Measurements from ENCODE around the gene COX7B. TPM values are rescaled to one million over a fixed set of nuclear protein-coding genes. Genes with fewer than 3 reads are reported as not detected.
A peak's percentile ranks its signal among the peaks of the same experiment; 100 is the strongest.

Gene COX7B
- total and polyA plus RNA-seq, 10 of the 15 experiments (the other 5 are each of a cell fraction or from before 2014, with no cell fraction given): 331 to 2,070 (median 987) TPM

GRCh38 chrX:77894921-77895886 is 4.1 kb upstream of the COX7B start, which contains the start of gene MAGT1:
Gene MAGT1, minus strand, starts transcription at chrX:77895435. Its CDS starts 25 bp downstream, at chrX:77895410.
- Histone ChIP-seq H4K20me1 (ENCODE audit: control insufficient read depth, insufficient read depth) (no peaks in the 10 kb centered on the region; the same call in 1 of the 2 replicates), H3K36me3 (ENCODE audit: control insufficient read depth in 2 of 2, insufficient read depth in 2 of 2, low read length in 1 of 2) (no peaks in the 10 kb centered on the region), H3K27me3 (replicated peaks in 1 of 2; ENCODE audit: control insufficient read depth in 2 of 2, insufficient read depth in 2 of 2, low read length in 1 of 2) (no peaks in the 10 kb centered on the region), H3K79me2 (ENCODE audit: control insufficient read depth, insufficient read depth, low read length) (peaks cover 50% of the 10 kb centered on the region), H3K27ac (ENCODE audit: control insufficient read depth, insufficient read depth) (peak within 1 kb of the TSS; percentile 83), H3K4me2 (ENCODE audit: control insufficient read depth, insufficient read depth) (peak within 1 kb of the TSS; percentile 42; the same call in 1 of the 2 replicates), H3K4me3 (peak within 1 kb of the TSS; percentile 85), H2AFZ (ENCODE audit: control insufficient read depth, low read depth, low read length) (peak within 1 kb of the TSS; percentile 61), H3K4me1 (ENCODE audit: control insufficient read depth, insufficient read depth, low read length) (no peaks in the 10 kb centered on the region), H3K9ac (ENCODE audit: control insufficient read depth, insufficient read depth, low read length) (peak within 1 kb of the TSS; percentile 78), H3K9me3 (replicated peaks; ENCODE audit: control insufficient read depth, insufficient read depth, low read length) (no peaks in the 10 kb centered on the region; the same call in 2 of the 3 replicates)
- intact Hi-C loops (cut with micrococcal nuclease; ENCODE audit: unreplicated experiment): loop anchor here (5.0 kb wide), 3 partner anchors 113 to 1748 kb away; partner anchors contain the start of gene PGK1
- BruUV-seq (replicated peaks): TSS peak; percentile 77
- FAIRE-seq (peak; percentile 90), ATAC-seq (peak; percentile 92), DNase-seq (ENCODE audit: low read depth, low spot score) (peak; percentile 90)
- RAD21 ChIA-PET (ENCODE audit: unreplicated experiment): interaction anchor here (1.1 to 1.3 kb wide), 2 partner anchors 130 to 1029 kb away, joined by 4 to 5 read pairs; no protein-coding TSS in a partner anchor
- in situ Hi-C loops (cut with MboI): loop anchor here (5.0 kb wide), 1 partner anchor 207 kb away; the partner anchor contains the start of gene PGK1
- SMC1A ChIA-PET (ENCODE audit: uncharacterized antibody, unreplicated experiment): interaction anchor here (0.6 to 2.0 kb wide), 4 partner anchors 18 to 130 kb away, joined by 3 to 5 read pairs (median 4); no protein-coding TSS in a partner anchor
- 25% methylated on average over 49 of the region's 49 CpGs for WGBS (ENCODE audit: insufficient coverage, insufficient replicate concordance, low lambda C conversion rate, missing lambda C conversion rate)
- POLR2A ChIA-PET: interaction anchor here (0.6 to 1.8 kb wide), 3 partner anchors 22 to 202 kb away, joined by 3 to 9 read pairs (median 3); no protein-coding TSS in a partner anchor
- CTCF ChIA-PET: interaction anchor here (0.8 to 2.3 kb wide), 5 partner anchors 9 to 197 kb away, joined by 3 to 11 read pairs (median 4); partner anchors contain the start of gene ATP7A
- no peak for TF ChIP-seq ZNF592 (IDR thresholded peaks at IDR 0.05)
- TF ChIP-seq POLR2A (IDR thresholded peaks at IDR 0.05; ENCODE audit: low read depth, low read length): peak; percentile 98
- peak; percentile 80; the same call in 2 of the 3 replicates for TF ChIP-seq POU2F2 (IDR thresholded peaks at IDR 0.05; ENCODE audit: borderline replicate concordance, low read depth, low read length)
- no peak for TF ChIP-seq SMC3 (IDR thresholded peaks at IDR 0.05; ENCODE audit: borderline replicate concordance, low read length)
- TF ChIP-seq EGR1 (IDR thresholded peaks at IDR 0.05; ENCODE audit: borderline replicate concordance in 1 of 2, low read depth in 2 of 2, low read length in 2 of 2): peak in 1 of 2 experiments; percentile 15; a peak in 1 of 3 replicates
- peak; percentile 88 for TF ChIP-seq CREM (IDR thresholded peaks at IDR 0.05; ENCODE audit: low read depth)
- no peak for TF ChIP-seq NFXL1 (IDR thresholded peaks at IDR 0.05; ENCODE audit: borderline replicate concordance)
- TF ChIP-seq PRDM15 (CRISPR knock-in tag; IDR thresholded peaks at IDR 0.05): no peak
- TF ChIP-seq ZBTB11 (CRISPR knock-in tag; IDR thresholded peaks at IDR 0.05): no peak

Measured in GM12878 (cell line).